IMR-90 (cell line): Measurements from ENCODE around the gene DDX41. TPM values are rescaled to one million over a fixed set of nuclear protein-coding genes. Genes with fewer than 3 reads are reported as not detected.

Experiments
- polyA plus RNA-seq, 3 experiments: library from polyadenylated mRNA; depleted of rRNA; stranded (reverse); fragments of >200 nt; gene quantifications; 2 replicates each; pipeline ENCODE4 v1.2.3, GENCODE V29; 2012; ENCODE audit warnings: low replicate concordance in 1 of 3
- total RNA-seq: library from RNA; depleted of rRNA; stranded (reverse); fragments of >200 nt; gene quantifications from 2 replicates; pipeline ENCODE4 v1.2.3, GENCODE V29; 2012; rRNA removed

Gene DDX41
- total and polyA plus RNA-seq, 2 of the 4 experiments (the other 2 are of a cell fraction), result 130 to 170 TPM

Other genes with a start within 250 kb of the DDX41 start
- 15.6 and 18.5 TPM in 2 replicates for gene RAB24, start 213.2 kb downstream of the DDX41 start, total RNA-seq
- 60.8 and 71.1 TPM in 2 replicates for gene RAB24, start 213.2 kb downstream of the DDX41 start, polyA plus RNA-seq (2012; rRNA removed)
- gene PRELID1, start 213.2 kb downstream of the DDX41 start, total RNA-seq, result 115 and 116 TPM in 2 replicates
- gene PRELID1, start 213.2 kb downstream of the DDX41 start, polyA plus RNA-seq (2012; rRNA removed), result 239 and 277 TPM in 2 replicates
- gene MXD3, start 205.1 kb downstream of the DDX41 start, total RNA-seq, result 5.6 and 7.3 TPM in 2 replicates
- gene MXD3, start 205.1 kb downstream of the DDX41 start, polyA plus RNA-seq (2012; rRNA removed), result 12.9 and 14.5 TPM in 2 replicates
- 164 and 303 TPM in 2 replicates for gene LMAN2, start 165.3 kb downstream of the DDX41 start, total RNA-seq
- gene LMAN2, start 165.3 kb downstream of the DDX41 start, polyA plus RNA-seq (2012; rRNA removed), result 251 and 253 TPM in 2 replicates
- 1.1 TPM in 2 replicates for gene RGS14, start 159.0 kb downstream of the DDX41 start, total RNA-seq
- gene RGS14, start 159.0 kb downstream of the DDX41 start, polyA plus RNA-seq (2012; rRNA removed), result 6.5 and 7.6 TPM in 2 replicates
- not detected in 2 replicates for gene SLC34A1, start 132.5 kb downstream of the DDX41 start, total RNA-seq
- not detected in 2 replicates for gene SLC34A1, start 132.5 kb downstream of the DDX41 start, polyA plus RNA-seq (2012; rRNA removed)
- not detected in 2 replicates for gene PFN3, start 116.3 kb downstream of the DDX41 start, total RNA-seq
- not detected in 2 replicates for gene PFN3, start 116.3 kb downstream of the DDX41 start, polyA plus RNA-seq (2012; rRNA removed)
- 0.36 and 0.56 TPM in 2 replicates for gene F12, start 107.4 kb downstream of the DDX41 start, total RNA-seq
- 1.2 and 1.4 TPM in 2 replicates for gene F12, start 107.4 kb downstream of the DDX41 start, polyA plus RNA-seq (2012; rRNA removed)
- gene GRK6, start 90.3 kb downstream of the DDX41 start, total RNA-seq, result 30.1 and 35.0 TPM in 2 replicates
- 25.3 and 30.1 TPM in 2 replicates for gene GRK6, start 90.3 kb downstream of the DDX41 start, polyA plus RNA-seq (2012; rRNA removed)
- 1.1 TPM in 2 replicates for gene PRR7, start 70.1 kb downstream of the DDX41 start, total RNA-seq
- gene PRR7, start 70.1 kb downstream of the DDX41 start, polyA plus RNA-seq (2012; rRNA removed), result 10.1 and 13.6 TPM in 2 replicates
- gene DBN1, start 43.3 kb downstream of the DDX41 start, total RNA-seq, result 122 and 212 TPM in 2 replicates
- 187 and 235 TPM in 2 replicates for gene DBN1, start 43.3 kb downstream of the DDX41 start, polyA plus RNA-seq (2012; rRNA removed)
- 70.4 and 72.5 TPM in 2 replicates for gene PDLIM7, start 19.4 kb downstream of the DDX41 start, total RNA-seq
- gene PDLIM7, start 19.4 kb downstream of the DDX41 start, polyA plus RNA-seq (2012; rRNA removed), result 534 and 574 TPM in 2 replicates
- 0.54 and 0.56 TPM in 2 replicates for gene DOK3, start 7.1 kb downstream of the DDX41 start, total RNA-seq
- gene DOK3, start 7.1 kb downstream of the DDX41 start, polyA plus RNA-seq (2012; rRNA removed), result 3.6 and 3.9 TPM in 2 replicates
- gene FAM193B, start 37.6 kb upstream of the DDX41 start, total RNA-seq, result 8.1 and 9.5 TPM in 2 replicates
- 51.4 and 52.2 TPM in 2 replicates for gene FAM193B, start 37.6 kb upstream of the DDX41 start, polyA plus RNA-seq (2012; rRNA removed)
- 123 and 142 TPM in 2 replicates for gene TMED9, start 75.2 kb upstream of the DDX41 start, total RNA-seq
- gene TMED9, start 75.2 kb upstream of the DDX41 start, polyA plus RNA-seq (2012; rRNA removed), result 269 and 357 TPM in 2 replicates
- gene B4GALT7, start 83.2 kb upstream of the DDX41 start, total RNA-seq, result 28.6 and 29.2 TPM in 2 replicates
- gene B4GALT7, start 83.2 kb upstream of the DDX41 start, polyA plus RNA-seq (2012; rRNA removed), result 79.6 and 80.5 TPM in 2 replicates